ENCODE results near the gene SNX9. TPM values are rescaled to one million over a fixed set of nuclear protein-coding genes. Genes with fewer than 3 reads are reported as not detected.

The SNX9 gene
- total and polyA plus RNA-seq, 7 donors, result 18.4 to 30.7 (median 26.5) TPM

DNA sequence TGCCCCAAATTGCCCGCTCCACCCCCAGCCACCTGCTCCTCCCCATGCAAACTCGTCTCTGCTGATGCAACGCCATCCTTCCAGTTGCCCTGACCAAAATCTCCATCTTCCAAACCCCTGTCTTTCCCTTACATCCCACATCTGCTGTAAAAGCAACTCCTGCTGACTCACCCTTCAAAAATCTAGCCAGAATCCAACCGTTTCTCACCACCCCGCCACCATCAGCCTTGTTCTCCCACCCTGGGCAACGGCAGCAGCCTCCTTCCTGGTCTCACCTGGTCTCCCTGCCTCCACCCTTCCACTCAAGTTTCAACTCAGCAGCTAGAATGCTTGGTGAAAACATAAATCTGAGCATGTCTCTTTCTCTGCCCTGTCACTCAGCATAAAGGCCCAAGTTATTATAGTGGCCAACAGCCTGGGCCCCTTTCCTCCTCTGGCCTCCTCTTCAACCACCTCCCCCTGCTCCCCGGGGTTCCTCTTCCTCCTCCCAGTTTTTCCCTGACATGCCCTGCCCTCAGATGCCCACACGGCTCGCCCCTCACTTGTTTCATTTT is 151.4 kb downstream of the SNX9 start:
- Histone ChIP-seq H3K36me3 (ENCODE audit: insufficient read depth in 1 of 2, low read depth in 1 of 2) (no peaks in the 10 kb centered on the region), H3K9me3 (no peaks in the 10 kb centered on the region), H3K4me3 (no peak overlapping the region), H3K27me3 (ENCODE audit: insufficient read depth in 3 of 3, low read length in 2 of 3) (no peaks in the 10 kb centered on the region), H3K27ac (no peak overlapping the region), H3K4me1 (no peaks in the 10 kb centered on the region)
- DNase-seq (no peak), ATAC-seq (no peak)
- intact Hi-C loops (cut with DNase I), result no loop called here
- WGBS, 3 donors, result 76 to 86% (median 78%) methylated on average over 9 of the region's 9 CpGs
- TF ChIP-seq, protein P1, sequence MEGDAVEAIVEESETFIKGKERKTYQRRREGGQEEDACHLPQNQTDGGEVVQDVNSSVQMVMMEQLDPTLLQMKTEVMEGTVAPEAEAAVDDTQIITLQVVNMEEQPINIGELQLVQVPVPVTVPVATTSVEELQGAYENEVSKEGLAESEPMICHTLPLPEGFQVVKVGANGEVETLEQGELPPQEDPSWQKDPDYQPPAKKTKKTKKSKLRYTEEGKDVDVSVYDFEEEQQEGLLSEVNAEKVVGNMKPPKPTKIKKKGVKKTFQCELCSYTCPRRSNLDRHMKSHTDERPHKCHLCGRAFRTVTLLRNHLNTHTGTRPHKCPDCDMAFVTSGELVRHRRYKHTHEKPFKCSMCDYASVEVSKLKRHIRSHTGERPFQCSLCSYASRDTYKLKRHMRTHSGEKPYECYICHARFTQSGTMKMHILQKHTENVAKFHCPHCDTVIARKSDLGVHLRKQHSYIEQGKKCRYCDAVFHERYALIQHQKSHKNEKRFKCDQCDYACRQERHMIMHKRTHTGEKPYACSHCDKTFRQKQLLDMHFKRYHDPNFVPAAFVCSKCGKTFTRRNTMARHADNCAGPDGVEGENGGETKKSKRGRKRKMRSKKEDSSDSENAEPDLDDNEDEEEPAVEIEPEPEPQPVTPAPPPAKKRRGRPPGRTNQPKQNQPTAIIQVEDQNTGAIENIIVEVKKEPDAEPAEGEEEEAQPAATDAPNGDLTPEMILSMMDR (IDR thresholded peaks at IDR 0.05), result no peak

DNA sequence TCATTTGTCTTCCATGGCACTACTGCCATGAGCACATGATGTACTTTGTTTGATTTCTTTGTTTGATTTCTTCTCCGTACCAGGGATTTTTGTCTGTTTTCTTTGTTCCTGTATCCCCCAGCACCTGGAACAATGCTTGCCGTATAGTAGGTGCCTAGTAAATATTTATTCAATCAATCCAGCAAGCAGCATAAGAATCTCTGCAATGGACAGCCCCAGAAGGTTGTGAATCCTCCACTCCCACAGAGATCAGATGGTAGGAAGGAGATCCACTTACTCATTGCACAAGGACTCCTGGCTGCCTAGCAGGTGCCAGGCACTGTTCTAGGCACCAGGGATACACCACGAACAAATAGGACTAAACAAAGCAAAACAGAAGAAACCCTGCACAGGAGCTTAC is 151.9 kb downstream of the SNX9 start:
- DNase-seq, result no peak
- Histone ChIP-seq H3K4me3 (no peak overlapping the region), H3K27me3 (ENCODE audit: insufficient read depth in 3 of 3, low read length in 2 of 3) (no peaks in the 10 kb centered on the region), H3K9me3 (no peaks in the 10 kb centered on the region), H3K4me1 (no peaks in the 10 kb centered on the region), H3K27ac (no peak overlapping the region), H3K36me3 (ENCODE audit: insufficient read depth in 1 of 2, low read depth in 1 of 2) (no peaks in the 10 kb centered on the region)
- intact Hi-C loops (cut with DNase I), result no loop called here
- ATAC-seq, result no peak
- TF ChIP-seq, protein P1 (IDR thresholded peaks at IDR 0.05), result no peak
- 91 to 94% (median 91%) methylated on average over 3 of the region's 3 CpGs for WGBS, 3 donors

DNA sequence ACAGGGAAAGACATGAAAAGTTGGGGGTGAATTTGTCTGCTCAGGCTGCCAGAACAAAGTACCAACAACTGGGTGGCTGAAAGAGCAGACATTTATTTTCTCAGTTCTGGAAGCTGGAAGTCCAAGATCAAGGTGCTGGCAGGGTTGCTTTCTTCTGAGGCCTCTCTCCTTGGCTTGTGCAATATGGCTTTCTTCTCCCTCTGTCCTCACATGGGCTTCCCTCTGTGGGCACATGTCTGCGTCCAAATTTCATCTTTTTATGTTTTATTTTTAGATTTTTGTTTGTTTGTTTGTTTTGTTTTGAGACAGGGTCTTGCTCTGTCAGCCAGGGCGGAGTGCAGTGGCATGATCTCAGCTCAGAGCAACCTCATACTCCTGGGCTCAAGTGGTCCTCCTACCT is 152.4 kb downstream of the SNX9 start:
- Histone ChIP-seq H3K9me3 (no peaks in the 10 kb centered on the region), H3K36me3 (ENCODE audit: insufficient read depth in 1 of 2, low read depth in 1 of 2) (no peaks in the 10 kb centered on the region), H3K27ac (no peak overlapping the region), H3K27me3 (ENCODE audit: insufficient read depth in 3 of 3, low read length in 2 of 3) (no peaks in the 10 kb centered on the region), H3K4me1 (no peaks in the 10 kb centered on the region), H3K4me3 (no peak overlapping the region)
- TF ChIP-seq, protein P1 (IDR thresholded peaks at IDR 0.05), result no peak
- 85 to 95% (median 93%) methylated on average over 2 of the region's 2 CpGs for WGBS, 3 donors
- intact Hi-C loops (cut with DNase I), result no loop called here
- ATAC-seq (no peak), DNase-seq (no peak)

DNA sequence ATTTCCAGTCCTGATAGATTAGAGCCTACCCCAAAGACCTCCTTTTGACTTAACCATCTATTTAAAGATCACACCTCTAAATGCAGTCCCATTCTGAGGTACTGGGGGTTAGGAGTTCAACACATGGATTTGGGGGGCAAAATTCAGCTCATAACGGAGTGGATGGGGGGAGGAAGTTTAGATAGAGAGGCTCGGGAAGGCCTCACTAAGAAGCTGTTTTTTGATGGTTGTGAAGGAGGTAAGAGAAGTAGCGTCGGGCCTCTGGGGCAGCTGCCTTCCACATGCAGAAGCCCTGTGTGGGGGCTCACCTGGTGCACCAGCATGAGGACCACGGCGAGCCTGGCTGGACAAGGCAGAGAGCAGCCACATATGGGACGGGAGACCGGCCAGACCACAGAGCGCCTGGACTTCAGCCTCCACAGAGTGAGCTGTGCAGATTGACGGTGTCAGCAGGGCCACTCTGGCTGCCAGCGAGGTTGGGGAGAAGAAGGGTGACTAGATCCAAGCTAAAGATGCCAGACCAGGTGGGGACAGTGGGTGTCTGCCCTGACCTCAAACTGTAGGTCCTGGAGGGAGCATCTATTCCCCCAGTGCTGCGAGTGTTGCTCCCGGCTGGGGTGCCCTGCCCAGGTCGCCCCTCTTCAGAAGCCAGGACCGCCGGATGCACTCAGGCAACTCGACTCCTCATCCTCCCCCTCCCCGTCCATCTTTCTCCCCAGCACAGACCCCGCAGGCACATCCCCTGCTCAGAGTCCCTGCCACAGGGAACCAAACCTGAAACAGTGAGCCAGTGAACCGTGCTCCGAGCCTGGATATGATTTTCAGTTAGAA is 153.5 kb downstream of the SNX9 start:
- intact Hi-C loops (cut with DNase I), result no loop called here
- whole genome bisulfite sequencing, 3 donors, result 85 to 91% (median 88%) methylated on average over 20 to 21 of the region's 21 CpGs

More for the DNA sequence above, 153.5 kb downstream of the SNX9 start:
- no peak for ATAC-seq
- DNase-seq, result no peak
- Histone ChIP-seq H3K9me3 (no peaks in the 10 kb centered on the region), H3K27ac (no peak overlapping the region), H3K4me1 (no peaks in the 10 kb centered on the region), H3K36me3 (ENCODE audit: insufficient read depth in 1 of 2, low read depth in 1 of 2) (no peaks in the 10 kb centered on the region), H3K4me3 (no peak overlapping the region), H3K27me3 (ENCODE audit: insufficient read depth in 3 of 3, low read length in 2 of 3) (no peaks in the 10 kb centered on the region)
- TF ChIP-seq, protein P1 (IDR thresholded peaks at IDR 0.05), result no peak

All from psoas muscle (tissue), 8 donors.